RWPE2 (cell line): ENCODE results near the gene HIVEP2.
A peak's percentile ranks its signal among the peaks of the same experiment; 100 is the strongest.

Experiments used
- ATAC-seq: fragments of 200-7000 bp; cut with Tn5 transposase; 3 replicates; pipeline ENCODE4 v1.9.1; 2021; ENCODE audit warnings: low read depth
- DNase-seq: peaks from one replicate; pipeline ENCODE4 v3.0.0-alpha.2; 2020; ENCODE audit warnings: low spot score
- H3K27ac ChIP-seq: fragments of 450-650 bp; 2 replicates; pipeline ENCODE4 v1.5.1; 2017; ENCODE audit warnings: mild to moderate bottlenecking; ENCODE audit not compliant: poor library complexity, severe bottlenecking
- H3K27me3 ChIP-seq: fragments of 250-450 bp; sonication (Bioruptor Pico); 2 replicates; pipeline ENCODE4 v1.5.1; 2021; ENCODE audit warnings: mild to moderate bottlenecking, moderate library complexity; ENCODE audit not compliant: insufficient read depth, poor library complexity, severe bottlenecking
- H3K36me3 ChIP-seq: fragments of 250-450 bp; sonication (Bioruptor Pico); 2 replicates; pipeline ENCODE4 v1.5.1; 2020; ENCODE audit warnings: low read depth, mild to moderate bottlenecking, moderate library complexity
- H3K4me1 ChIP-seq: fragments of 250-450 bp; sonication (Bioruptor Pico); 2 replicates; pipeline ENCODE4 v1.5.1; 2021; ENCODE audit warnings: mild to moderate bottlenecking, moderate library complexity; ENCODE audit not compliant: insufficient read depth, poor library complexity, severe bottlenecking
- H3K4me3 ChIP-seq: fragments of 250-450 bp; sonication (Bioruptor Pico); 2 replicates; pipeline ENCODE4 v1.5.1; 2021; ENCODE audit warnings: mild to moderate bottlenecking, moderate library complexity; ENCODE audit not compliant: severe bottlenecking
- H3K9me3 ChIP-seq: fragments of 250-450 bp; sonication (Bioruptor Pico); 2 replicates; pipeline ENCODE4 v1.5.1; 2021; ENCODE audit warnings: mild to moderate bottlenecking, moderate library complexity; ENCODE audit not compliant: severe bottlenecking
- CTCF ChIP-seq: fragments of 450-650 bp; IDR thresholded peaks from one replicate; pipeline ENCODE4 v1.5.1; 2017; ENCODE audit warnings: mild to moderate bottlenecking, moderate library complexity; ENCODE audit not compliant: poor library complexity, severe bottlenecking

Gene HIVEP2

DNA sequence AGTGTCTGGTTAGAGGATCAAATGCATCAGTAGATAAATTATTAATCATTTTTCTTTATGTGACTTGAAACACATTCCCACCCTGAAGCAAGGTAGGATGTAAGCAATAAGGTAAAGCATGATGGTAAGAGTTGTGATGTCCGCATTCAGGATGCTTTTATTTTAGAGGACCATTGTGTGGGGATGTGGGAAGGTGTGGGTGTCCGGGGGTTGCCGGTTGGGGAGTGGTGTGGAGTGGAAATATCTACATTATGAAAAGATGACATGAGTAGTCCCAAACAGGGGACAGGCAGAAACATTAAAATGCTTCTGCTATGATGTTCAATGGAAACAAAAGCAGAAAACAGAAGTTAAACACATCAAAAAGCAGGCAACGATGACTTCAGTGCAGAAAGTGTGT lies 215.4 kb downstream of the HIVEP2 start:
- Histone ChIP-seq H3K9me3 (no peaks in the 10 kb centered on the region), H3K4me3 (no peak overlapping the region), H3K4me1 (peaks cover 4% of the 10 kb centered on the region), H3K27me3 (no peaks in the 10 kb centered on the region), H3K36me3 (no peaks in the 10 kb centered on the region), H3K27ac (no peak overlapping the region)
- no peak for TF ChIP-seq CTCF
- ATAC-seq (no peak), DNase-seq (no peak)

GRCh38 chr6:142728910-142729481 lies 216.0 kb downstream of the HIVEP2 start:
- ATAC-seq: 0 out of 3 replicates have a peak, but pooled peaks have one; percentile 19
- H3K36me3 ChIP-seq: no peaks in the 10 kb centered on the region
- no peaks in the 10 kb centered on the region for H3K9me3 ChIP-seq
- H3K27ac ChIP-seq: no peak overlapping the region
- no peaks in the 10 kb centered on the region for H3K27me3 ChIP-seq
- peaks cover 4% of the 10 kb centered on the region for H3K4me1 ChIP-seq
- no peak for DNase-seq
- H3K4me3 ChIP-seq: no peak overlapping the region
- no peak for TF ChIP-seq CTCF

- Histone ChIP-seq H3K4me3 (no peak overlapping the region), H3K9me3 (no peaks in the 10 kb centered on the region), H3K4me1 (peaks cover 4% of the 10 kb centered on the region), H3K36me3 (no peaks in the 10 kb centered on the region), H3K27ac (no peak overlapping the region), H3K27me3 (no peaks in the 10 kb centered on the region)
- ATAC-seq: no peak
- no peak for TF ChIP-seq CTCF
- no peak for DNase-seq
These were observed 216.6 kb downstream of the HIVEP2 start for GRCh38 chr6:142728364-142728763.

DNA sequence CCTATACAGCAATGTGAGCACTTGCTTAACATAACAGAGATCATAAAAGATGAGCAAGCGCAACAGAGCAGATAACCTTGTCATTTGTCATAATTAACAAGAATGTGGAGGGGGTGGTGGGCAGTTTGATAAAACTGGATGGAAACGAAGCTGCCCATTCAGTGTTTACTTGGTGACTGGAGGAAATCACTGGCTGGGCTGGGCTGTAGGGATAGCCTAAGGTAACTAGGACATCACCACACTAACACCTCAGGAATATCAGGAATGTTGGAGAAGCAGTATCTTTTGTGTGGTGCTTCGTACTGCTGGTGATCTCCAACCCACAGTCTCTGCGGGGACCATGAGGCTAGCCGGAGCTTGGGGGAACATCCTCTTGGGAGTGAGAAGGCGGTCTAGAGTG lies 218.4 kb downstream of the HIVEP2 start:
- no peak for TF ChIP-seq CTCF
- H3K4me1 ChIP-seq: peaks cover 4% of the 10 kb centered on the region
- no peaks in the 10 kb centered on the region for H3K36me3 ChIP-seq
- ATAC-seq: no peak
- DNase-seq: no peak
- H3K9me3 ChIP-seq: no peaks in the 10 kb centered on the region
- no peak overlapping the region for H3K27ac ChIP-seq
- no peak overlapping the region for H3K4me3 ChIP-seq
- no peaks in the 10 kb centered on the region for H3K27me3 ChIP-seq

DNA sequence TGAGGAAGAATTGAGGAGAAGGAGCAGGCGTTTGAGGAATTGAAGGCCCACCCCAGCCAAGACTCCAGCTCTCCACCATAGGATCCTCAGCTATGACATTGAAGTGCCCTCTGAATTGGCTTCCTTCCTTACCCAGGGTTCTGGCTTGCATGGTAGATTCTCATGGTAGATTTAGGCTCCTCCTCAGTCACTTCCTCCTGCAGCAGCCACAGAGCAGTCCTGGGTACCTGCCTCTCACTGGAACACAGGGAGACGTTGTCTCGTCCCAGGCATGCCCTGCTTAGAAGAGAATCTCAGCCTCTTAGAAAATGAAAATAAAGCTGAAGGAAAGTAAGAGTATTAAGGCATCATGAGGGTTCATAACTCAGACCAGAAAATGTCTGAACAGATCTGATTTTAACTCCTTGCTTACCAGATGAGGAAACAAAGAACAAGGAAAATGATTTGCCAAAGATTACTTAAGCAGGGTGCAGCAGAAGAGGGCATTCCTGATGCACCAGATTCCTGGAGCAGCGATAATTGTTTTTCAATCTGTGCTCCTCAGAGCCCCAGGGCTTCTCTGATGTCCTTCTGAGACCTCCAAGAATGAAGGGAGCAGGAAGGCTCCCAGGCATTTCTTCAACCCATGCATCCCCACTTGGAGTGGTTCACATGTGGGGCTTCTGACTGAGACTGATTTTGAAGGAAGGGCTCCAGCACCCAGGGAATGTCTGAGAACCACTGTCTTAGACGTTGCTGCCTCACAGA lies 219.8 kb downstream of the HIVEP2 start:
- Histone ChIP-seq H3K27ac (no peak overlapping the region), H3K4me1 (peaks cover 4% of the 10 kb centered on the region), H3K27me3 (no peaks in the 10 kb centered on the region), H3K36me3 (no peaks in the 10 kb centered on the region), H3K9me3 (no peaks in the 10 kb centered on the region), H3K4me3 (no peak overlapping the region)
- no peak for DNase-seq
- ATAC-seq: no peak
- TF ChIP-seq CTCF: no peak
